Measurements from ENCODE around the gene SUPT3H. TPM values are rescaled to one million over a fixed set of nuclear protein-coding genes. Genes with fewer than 3 reads are reported as not detected.

The SUPT3H gene
- total and polyA plus RNA-seq, 9 donors = 10.3 to 23.1 (median 16.2) TPM

GRCh38 chr6:44820759-44821158, 557.0 kb downstream of the SUPT3H start:
- Histone ChIP-seq H3K9me3 (no peaks in the 10 kb centered on the region), H3K4me3 (no peak overlapping the region), H3K36me3 (no peaks in the 10 kb centered on the region), H3K27ac (no peak overlapping the region), H3K27me3 (no peaks in the 10 kb centered on the region), H3K4me1 (ENCODE audit: insufficient read depth) (no peaks in the 10 kb centered on the region)
- WGBS, 3 donors = 80 to 99% (median 96%) methylated on average over 3 of the region's 3 CpGs
- intact Hi-C loops (cut with DNase I) = no loop called here
- TF ChIP-seq POLR2A (IDR thresholded peaks at IDR 0.05) (no peak), EP300 (IDR thresholded peaks at IDR 0.05) (no peak), CTCF (IDR thresholded peaks at IDR 0.05) (no peak)
- no peak for DNase-seq

GRCh38 chr6:44820321-44820720, 557.4 kb downstream of the SUPT3H start:
- intact Hi-C loops (cut with DNase I) = no loop called here
- 93 to 95% (median 93%) methylated on average over 2 of the region's 2 CpGs for WGBS, 3 donors
- no peaks in the 10 kb centered on the region for H3K36me3 ChIP-seq
- no peak overlapping the region for H3K27ac ChIP-seq
- no peaks in the 10 kb centered on the region for H3K4me1 ChIP-seq (ENCODE audit: insufficient read depth)
- no peak for DNase-seq
- H3K27me3 ChIP-seq = no peaks in the 10 kb centered on the region
- TF ChIP-seq CTCF (IDR thresholded peaks at IDR 0.05) = no peak
- H3K4me3 ChIP-seq = no peak overlapping the region
- H3K9me3 ChIP-seq = no peaks in the 10 kb centered on the region

- Histone ChIP-seq H3K36me3 (no peaks in the 10 kb centered on the region), H3K27ac (no peak overlapping the region), H3K4me1 (ENCODE audit: insufficient read depth) (no peaks in the 10 kb centered on the region), H3K9me3 (no peaks in the 10 kb centered on the region), H3K4me3 (no peak overlapping the region), H3K27me3 (no peaks in the 10 kb centered on the region)
- intact Hi-C loops (cut with DNase I) = no loop called here
- TF ChIP-seq EP300 (IDR thresholded peaks at IDR 0.05) = no peak
- no peak for TF ChIP-seq CTCF (IDR thresholded peaks at IDR 0.05)
- TF ChIP-seq POLR2A (IDR thresholded peaks at IDR 0.05) = no peak
- DNase-seq = no peak
Measured at GRCh38 chr6:44811456-44811855, 566.3 kb downstream of the SUPT3H start.

- no peaks in the 10 kb centered on the region for H3K36me3 ChIP-seq
- no peaks in the 10 kb centered on the region for H3K9me3 ChIP-seq
- H3K4me1 ChIP-seq (ENCODE audit: insufficient read depth) = no peaks in the 10 kb centered on the region
- DNase-seq = no peak
- intact Hi-C loops (cut with DNase I) = no loop called here
- no peaks in the 10 kb centered on the region for H3K27me3 ChIP-seq
- no peak for TF ChIP-seq POLR2A (IDR thresholded peaks at IDR 0.05)
- no peak for TF ChIP-seq CTCF (IDR thresholded peaks at IDR 0.05)
- no peak for TF ChIP-seq EP300 (IDR thresholded peaks at IDR 0.05)
- no peak overlapping the region for H3K4me3 ChIP-seq
- WGBS, 3 donors = 71 to 82% (median 71%) methylated on average over 2 of the region's 2 CpGs
- no peak overlapping the region for H3K27ac ChIP-seq
Measured at GRCh38 chr6:44809258-44809657, 568.5 kb downstream of the SUPT3H start.

- no peaks in the 10 kb centered on the region for H3K4me1 ChIP-seq (ENCODE audit: insufficient read depth)
- TF ChIP-seq EP300 (IDR thresholded peaks at IDR 0.05) (no peak), CTCF (IDR thresholded peaks at IDR 0.05) (no peak), POLR2A (IDR thresholded peaks at IDR 0.05) (no peak)
- no peak overlapping the region for H3K27ac ChIP-seq
- intact Hi-C loops (cut with DNase I) = no loop called here
- no peak overlapping the region for H3K4me3 ChIP-seq
- no peaks in the 10 kb centered on the region for H3K36me3 ChIP-seq
- no peak for DNase-seq
- no peaks in the 10 kb centered on the region for H3K9me3 ChIP-seq
- 87 to 97% (median 97%) methylated on average over 5 of the region's 5 CpGs for WGBS, 3 donors
- H3K27me3 ChIP-seq = no peaks in the 10 kb centered on the region
Measured at GRCh38 chr6:44808148-44808547, 569.6 kb downstream of the SUPT3H start.

Data from ovary (tissue), 9 donors.